ENCODE measurements around the gene PIAS1.
"Not testable (repeated sequence)": the region's sequence is repeated elsewhere in the genome, so short reads cannot be mapped to it uniquely, and the experiment has no call there.

The PIAS1 gene

DNA sequence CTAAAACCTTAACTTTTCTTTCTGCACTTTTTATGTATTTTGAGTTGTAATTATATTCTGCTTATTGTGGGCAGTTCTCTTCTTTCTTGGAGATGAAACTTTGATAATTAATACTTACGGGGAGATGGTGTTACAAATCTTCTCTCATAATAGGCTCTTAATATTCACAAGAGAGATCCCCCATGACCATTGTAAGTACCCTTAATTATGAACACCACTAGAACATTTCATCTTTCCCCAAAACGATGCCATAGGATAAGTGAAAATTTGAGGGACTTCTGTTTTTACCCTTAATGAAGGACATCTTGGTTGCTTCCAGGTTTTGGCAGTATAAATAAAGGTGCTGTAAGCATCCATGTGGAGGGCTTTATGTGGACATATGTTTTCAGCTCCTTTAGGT is 60.7 kb downstream of the PIAS1 start:
- no peak for DNase-seq (ENCODE audit: low read depth)

DNA sequence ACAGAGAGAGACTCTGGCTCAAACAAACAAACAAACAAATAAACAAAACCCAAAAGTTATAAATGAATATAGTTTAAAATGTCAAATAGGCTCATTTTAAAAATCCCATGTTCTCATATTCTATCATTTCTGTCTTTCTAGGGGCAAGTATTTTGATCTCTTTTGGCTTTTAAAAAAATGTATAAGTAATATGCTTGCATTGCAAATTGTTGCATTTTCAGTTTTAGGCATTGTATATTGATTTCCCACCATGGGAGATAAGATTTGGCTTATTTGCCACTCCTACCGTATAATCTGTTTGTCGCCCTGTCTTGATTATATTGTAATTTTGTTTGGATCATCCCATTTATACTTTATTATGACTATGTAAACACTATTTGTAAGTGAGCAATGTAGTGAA is 70.6 kb downstream of the PIAS1 start:
- no peak for DNase-seq (ENCODE audit: low read depth)

DNA sequence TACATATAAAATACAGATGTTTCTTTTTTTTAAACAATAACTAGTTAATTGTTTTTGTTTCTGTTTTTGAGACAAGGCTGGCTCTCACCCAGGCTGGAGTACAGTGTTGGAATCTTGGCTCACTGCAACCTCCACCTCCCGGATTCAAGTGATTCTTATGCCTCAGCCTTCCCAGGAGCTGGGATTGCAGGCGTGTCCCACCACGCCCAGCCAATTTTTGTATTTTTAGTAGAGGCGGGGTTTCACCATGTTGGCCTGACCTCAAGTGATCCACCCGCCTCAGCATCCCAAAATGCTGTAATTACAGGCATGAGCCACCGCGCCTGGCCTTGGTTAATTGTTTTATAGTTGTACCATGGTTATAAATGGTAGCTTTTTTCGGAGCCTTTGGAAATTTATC is 72.3 kb downstream of the PIAS1 start:
- DNase-seq (ENCODE audit: low read depth), result no peak

DNA sequence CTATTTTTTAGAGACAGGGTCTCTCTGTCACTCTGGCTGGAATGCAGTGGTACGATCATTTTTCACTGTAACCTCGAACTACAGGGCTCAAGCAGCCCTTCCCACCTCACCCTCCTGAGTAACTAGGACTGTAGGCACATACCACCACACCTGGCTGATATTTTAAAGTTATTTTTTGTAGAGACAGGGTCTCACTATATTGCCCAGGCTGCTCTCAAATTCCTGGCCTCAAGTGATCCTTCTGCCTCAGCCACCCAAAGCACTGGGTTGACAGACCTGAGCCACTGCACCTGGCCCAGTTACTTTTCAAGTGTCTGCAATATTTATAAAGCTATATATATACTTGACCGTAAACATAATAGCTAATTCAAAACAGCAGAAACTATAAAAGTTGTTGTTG is 75.0 kb downstream of the PIAS1 start:
- no peak for DNase-seq (ENCODE audit: low read depth)

DNA sequence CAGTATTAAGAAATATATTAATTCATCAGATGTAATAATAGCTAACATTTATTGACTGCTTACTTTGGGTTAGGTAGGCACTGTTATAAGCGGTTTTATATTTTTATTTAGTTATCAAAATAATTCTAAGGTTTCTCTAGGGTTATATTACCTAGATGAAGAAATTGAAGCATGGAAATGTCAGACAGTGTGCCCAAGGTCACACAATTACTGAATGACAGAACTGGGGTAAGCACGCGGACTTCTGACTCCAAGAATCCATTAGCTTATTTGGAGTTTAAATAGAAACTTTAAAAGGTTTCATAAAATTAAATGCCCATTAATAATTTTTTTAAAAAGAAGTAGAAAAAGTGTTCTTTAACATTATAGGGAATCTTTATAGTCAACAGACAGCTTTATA is 76.7 kb downstream of the PIAS1 start:
- no peak for DNase-seq (ENCODE audit: low read depth)

DNA sequence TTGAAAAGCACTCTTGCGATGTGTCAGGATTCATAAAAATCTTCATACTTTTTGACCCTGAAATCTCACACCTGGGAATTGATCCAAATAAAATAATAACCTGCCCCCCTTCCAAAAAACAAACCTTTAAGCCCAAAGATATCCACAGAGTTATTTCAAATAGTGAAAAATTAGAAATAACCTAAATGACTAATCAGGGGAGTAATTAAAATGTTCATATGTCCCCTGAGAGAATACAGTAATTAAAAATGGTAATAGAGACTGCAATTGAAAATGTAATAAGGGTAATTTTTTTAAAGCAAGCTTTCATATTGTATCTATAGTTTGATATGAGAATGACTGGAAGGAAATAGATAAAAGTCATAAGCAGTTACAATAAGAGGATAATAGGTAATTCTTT is 83.0 kb downstream of the PIAS1 start:
- no peak for DNase-seq (ENCODE audit: low read depth)

DNA sequence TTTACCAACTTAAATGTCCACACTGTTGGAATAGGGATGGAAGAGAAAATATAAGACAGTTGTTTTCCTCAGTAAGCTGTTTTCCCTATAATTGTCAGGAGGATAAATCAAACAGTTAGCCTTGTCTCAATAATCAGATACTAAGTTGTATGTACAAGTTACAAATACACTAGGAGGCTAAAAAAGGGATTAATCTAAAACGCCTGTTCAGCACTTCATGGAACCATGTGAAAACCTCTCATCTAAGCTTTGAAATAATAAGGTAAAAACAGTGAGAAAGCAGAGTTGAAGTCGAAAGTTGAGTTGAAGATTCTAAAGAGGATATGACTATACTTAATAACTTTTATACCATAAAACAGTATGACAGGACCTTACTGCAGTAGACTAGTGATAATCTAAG is 89.0 kb downstream of the PIAS1 start:
- no peak for DNase-seq (ENCODE audit: low read depth)

DNA sequence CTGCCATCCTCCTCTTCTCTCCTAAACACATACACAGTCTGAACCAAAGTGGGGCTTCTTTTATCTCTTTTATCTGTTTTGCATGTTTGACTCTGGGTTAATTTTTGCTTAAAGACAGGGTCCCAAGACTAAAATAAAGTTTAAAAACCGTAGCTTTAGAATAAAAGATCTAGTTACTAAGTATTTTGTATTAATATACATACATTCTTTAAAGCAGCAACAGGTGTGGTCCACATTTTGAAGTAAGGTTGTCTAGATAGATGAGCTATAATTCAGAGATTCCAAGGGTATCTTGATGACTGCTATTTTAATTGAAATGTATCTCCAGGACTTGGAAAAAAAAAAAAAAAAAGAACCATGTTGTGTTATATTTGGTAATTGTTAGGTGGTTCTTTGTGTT is 89.7 kb downstream of the PIAS1 start:
- DNase-seq (ENCODE audit: low read depth), result no peak

DNA sequence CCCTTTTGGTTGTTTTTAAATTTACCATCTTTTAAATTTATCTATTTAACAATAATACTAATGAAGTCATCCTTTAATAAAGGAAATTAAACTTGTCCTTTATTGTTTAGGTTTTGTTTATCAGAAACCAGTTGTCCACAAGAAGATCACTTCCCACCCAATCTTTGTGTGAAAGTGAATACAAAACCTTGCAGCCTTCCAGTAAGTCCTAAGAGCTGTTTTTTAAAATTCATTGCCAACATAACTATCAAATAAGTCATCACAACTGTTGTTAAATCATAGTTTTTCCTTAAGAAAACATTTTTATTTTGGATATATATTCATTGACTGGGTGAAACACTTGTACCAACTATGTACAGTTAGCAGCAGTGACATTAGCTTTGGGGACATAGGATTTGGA is 91.6 kb downstream of the PIAS1 start:
- no peak for DNase-seq (ENCODE audit: low read depth)

DNA sequence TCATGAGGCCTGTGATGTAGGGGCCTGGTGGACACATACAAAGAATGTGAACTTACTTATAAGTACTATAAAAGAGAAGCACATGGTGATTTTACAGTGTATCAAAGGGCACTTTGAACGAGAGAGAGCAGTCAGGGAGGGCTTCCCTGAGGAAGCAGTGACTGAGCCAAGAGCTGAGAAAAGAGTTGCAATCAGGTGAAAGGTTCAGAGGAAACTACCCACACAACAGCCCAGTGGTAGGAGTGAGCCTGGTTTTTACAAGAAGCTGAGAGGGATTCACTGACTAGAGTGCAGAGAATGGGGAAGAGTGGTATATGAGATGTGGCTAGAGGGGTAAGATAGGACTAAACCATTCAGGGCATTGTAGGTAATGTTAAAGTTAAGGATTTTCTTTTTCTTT is 93.9 kb downstream of the PIAS1 start:
- no peak for DNase-seq (ENCODE audit: low read depth)

DNA sequence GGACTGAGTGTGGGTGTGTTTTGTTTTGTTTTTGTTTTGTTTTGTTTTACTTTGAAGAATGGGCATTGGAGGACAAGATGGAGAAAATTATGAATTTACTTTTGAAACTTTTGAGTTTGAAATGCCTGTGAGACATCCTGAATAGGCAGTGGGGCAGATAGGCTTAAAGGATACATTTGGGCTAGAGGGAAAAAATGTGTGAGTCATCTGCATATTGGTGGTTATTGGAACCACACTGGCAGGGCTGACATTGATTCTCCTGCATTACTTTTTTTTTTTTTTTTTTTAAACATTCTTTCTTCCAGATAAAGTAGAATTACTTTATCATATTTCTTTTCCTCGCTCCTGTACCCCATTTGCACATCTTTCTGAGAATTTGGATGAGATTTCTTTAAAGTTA is 94.9 kb downstream of the PIAS1 start:
- no peak for DNase-seq (ENCODE audit: low read depth)

DNA sequence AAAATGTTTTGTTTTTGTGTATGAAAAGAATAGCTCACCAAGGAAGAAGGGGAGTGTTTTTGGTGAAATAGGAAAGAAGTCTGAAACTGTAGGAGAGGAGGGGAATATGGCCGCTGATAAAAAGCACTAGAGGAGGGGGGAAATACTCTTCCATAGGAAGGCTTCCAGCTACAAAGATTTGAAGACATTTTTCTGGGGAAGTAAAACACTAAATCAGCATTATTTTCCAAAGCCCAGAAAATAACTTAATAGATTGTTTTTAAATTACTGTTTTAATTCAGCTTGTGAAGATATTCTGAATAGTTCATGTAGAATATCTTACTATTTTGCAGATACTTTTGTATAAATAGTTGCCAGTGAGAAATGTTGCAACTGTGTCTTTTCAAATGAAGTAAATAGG is 96.1 kb downstream of the PIAS1 start:
- DNase-seq (ENCODE audit: low read depth), result no peak

DNA sequence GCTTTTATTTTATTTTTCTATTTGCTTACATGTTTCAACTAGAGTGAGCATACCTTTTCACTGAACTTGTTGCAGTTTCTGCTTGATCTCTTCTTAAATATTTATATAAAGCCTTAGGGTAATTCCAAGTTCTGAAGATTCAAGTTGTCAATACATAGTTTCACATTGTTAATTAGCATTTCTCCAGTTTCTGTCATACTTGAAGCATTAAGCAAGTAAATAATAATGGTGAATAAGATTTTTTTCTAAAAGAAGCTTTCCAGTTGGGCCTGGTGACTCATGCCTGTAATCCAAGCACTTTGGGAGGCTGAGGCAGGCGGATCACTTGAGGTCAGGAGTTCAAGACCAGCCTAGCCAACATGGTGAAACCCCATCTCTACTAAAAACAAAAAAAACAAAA is 97.2 kb downstream of the PIAS1 start:
- DNase-seq (ENCODE audit: low read depth), result no peak

DNA sequence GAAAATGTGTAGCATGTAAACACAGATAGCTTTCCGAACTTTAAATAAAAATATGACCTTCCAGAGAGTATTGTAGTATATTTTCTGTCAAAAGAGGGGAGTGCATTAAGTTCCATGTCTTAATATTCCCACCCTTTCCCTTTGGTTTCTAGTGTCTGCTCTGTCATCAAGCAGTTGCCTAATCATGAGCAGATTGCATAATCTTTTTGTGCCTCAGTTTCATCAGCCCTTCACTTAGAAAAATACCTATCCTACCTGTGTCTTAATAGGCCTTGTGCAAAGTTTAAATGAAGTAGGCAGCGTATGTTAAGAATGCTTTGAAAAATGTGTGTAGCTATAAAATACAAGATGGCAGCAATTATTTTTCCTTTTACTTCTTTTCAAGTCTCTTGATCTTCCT is 98.2 kb downstream of the PIAS1 start:
- DNase-seq (ENCODE audit: low read depth), result no peak

DNA sequence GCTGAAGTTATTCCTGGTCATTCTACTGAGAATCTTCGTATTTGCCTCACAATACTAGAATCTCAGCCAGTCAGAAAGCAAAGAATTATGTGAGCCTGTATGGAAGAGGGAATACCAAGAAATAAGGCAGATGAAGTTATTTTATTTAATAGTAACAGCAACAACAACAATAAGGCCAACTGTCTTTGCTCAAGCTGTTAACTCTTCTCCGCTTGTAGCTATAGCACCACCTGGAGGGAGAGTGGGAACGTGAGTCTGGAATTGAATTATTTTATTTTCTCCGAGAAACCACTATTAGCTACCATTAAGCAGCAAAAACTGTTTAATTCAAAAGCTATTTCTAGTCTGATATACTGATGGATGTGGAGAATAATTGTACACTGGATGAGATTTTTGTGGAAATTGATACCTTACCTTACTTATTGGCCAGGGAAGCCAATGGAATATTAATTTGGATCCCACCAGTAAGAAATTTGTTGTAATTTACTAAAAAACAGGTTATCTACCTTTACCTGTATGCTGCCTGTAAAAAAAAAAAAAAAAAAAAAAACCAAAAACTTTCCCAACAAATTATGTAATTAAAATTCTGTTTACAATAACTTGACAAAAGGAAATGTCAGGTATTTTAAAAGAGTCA is 100.9 kb downstream of the PIAS1 start:
- DNase-seq (ENCODE audit: low read depth), result no peak

DNA sequence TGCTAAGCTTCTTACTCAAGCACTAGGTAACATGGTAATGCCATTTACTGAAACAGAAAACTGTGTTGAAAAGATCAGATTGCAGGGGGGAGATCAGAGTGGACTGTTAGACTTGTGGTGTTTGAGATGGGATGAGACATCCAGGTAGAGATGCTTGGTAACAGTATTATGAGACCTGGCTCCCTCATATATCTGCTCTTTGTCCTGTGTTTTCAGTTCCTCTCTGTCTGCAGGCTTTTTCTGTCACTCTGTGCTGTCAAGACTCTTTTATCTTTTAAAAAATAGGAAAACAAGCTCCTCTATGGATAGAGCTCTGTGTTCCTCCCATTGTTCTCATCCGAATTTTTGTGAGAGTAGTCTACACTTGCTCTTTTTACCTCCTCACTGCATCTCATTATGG is 103.0 kb downstream of the PIAS1 start:
- no peak for DNase-seq (ENCODE audit: low read depth)

DNA sequence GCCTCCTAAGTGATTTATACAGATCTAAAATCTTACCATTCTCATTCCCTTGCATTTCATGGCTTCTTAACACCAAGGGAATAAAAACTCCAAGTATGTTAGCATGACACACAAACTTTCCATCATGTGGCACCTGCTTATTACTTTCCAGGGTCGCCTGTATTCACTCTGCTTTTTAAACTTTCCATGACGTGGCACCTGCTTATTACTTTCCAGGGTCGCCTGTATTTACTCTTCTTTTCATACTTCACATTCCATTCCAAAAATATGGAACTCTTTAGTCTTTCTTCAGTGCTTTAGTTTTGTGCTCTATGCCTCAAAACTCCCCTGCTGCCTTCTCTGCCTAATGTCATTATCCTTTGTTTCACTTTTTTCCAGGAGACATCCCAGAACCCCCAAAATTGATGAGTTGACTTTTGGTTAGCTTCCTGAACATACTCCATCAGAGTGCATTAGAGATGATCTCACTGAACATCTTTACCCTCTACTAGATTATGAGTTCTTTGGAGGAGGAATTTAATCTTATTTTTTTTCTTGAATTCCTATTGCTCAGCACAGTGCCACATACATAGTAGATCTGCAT is 104.0 kb downstream of the PIAS1 start:
- DNase-seq (ENCODE audit: low read depth), result no peak

DNA sequence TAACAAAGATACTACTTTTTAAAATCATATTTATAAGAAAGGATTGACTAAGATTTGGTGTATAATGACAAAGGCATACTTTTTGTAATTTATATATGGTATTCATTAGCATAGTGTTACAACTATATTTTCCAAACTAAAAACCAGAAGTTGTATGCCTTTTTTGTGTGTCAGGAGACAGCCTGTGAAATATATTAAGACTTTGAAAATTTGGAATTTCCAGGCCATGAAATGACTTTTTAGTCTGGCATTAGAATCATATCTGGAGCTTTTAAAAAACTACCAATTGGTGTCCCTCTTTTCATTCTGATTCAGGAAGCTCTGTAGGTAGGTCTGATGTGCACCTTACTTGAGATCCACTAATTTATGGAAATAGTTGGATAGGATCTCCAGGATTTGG is 109.1 kb downstream of the PIAS1 start:
- no peak for DNase-seq (ENCODE audit: low read depth)

DNA sequence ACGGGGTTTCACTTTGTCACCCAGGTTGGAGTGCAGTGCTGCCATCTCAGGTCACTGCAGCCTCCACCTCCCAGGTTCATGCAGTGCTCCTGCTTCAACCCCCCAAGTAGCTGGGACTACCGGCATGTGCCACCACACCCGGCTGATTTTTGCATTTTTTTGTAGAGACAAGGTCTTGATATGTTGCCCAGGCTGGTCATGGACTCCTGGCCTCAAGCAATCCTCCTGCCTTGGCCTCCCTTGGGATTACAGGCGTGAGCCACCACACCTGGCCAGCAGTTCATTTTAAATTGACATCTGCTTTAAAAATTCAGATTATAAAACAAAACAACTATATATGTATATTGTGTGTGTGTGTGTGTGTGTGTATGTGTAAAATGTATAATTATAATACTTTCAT is 112.7 kb downstream of the PIAS1 start:
- DNase-seq (ENCODE audit: low read depth), result no peak

DNA sequence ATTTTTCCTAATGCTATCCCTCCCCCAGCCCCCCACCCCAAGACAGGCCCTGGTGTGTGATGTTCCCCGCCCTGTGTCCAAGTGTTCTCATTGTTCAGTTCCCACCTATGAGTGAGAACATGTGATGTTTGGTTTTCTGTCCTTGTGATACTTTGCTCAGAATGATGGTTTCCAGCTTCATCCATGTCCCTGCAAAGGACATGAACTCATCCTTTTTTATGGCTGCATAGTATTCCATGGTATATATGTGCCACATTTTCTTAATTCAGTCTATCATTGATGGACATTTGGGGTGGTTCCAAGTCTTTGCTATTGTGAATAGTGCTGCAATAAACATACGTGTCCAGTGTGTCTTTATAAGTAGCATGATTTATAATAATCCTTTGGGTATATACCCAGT is 117.9 kb downstream of the PIAS1 start:
- not testable (repeated sequence) for DNase-seq (ENCODE audit: low read depth)

DNA sequence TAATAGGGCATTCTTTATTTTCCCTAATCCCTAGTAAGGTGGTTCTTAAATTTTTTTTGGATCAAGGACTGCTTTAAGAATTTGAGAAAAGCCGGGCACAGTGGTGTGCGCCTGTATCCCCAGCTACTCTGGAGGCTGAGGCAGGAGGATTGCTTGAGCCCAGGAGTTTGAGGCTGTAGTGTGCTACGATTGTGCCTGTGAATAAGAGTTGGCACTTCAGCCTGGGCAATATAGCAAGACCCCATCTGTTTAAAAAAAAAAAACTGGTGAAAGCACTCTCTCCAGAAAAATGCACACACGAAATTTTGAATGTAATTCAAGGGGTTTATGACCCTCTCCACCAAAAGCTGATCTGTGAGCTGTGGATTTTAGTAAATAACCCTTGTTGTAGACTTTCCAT is 119.0 kb downstream of the PIAS1 start:
- DNase-seq (ENCODE audit: low read depth), result no peak

DNA sequence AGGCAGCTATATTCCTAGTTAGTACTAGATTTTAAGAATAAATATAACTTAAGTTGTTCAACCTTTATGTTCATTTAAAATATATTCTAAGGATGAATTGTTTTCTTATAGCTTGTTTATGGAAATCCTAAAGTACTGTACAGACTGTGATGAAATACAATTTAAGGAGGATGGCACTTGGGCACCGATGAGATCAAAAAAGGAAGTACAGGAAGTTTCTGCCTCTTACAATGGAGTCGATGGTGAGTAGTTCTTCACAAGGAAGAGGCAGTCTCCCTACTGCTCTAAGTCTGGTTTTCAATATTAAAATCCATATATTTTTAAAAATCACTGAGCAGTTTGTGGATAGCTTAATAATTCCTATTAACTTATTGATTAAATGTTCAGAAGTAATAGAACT is 121.4 kb downstream of the PIAS1 start:
- no peak for DNase-seq (ENCODE audit: low read depth)

DNA sequence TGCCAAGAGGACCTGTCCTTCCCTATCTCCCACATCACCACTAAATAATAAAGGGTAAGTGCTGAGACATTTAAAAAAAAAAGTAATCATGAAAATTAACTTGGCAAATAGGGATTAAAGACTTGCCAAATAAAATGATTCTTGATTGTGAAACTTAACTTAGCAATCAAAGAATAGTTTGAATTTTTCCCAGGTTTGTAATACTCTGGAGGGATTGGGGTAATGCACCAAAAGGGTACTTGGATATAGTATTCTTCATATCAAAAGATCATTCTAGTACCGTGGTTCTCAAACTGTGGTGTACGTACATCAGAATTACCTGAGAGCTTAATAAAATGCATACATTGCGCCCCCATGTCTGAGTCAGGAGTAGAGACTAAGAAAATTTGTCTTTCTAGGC is 122.5 kb downstream of the PIAS1 start:
- no peak for DNase-seq (ENCODE audit: low read depth)

DNA sequence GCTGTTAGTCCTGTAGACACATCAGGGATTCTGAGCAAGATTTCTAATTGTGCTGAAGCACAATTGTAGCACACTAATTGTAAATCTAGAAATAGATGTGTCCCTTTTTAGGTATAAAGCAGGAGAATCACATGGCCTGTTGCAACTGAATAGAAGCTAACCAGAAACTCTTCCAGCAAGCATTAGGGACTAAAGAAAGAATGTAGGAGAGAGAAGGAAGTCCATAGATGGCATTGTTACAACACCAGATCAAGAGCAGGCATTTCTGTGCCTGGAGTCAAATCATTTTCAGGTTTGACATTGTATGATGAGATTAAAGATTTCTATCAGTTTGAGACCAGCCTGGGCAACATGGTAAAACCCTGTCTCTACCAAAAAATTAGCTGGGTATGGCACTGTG is 123.6 kb downstream of the PIAS1 start:
- DNase-seq (ENCODE audit: low read depth), result no peak
